Measurements from ENCODE around the gene NRXN2.

The NRXN2 gene

DNA sequence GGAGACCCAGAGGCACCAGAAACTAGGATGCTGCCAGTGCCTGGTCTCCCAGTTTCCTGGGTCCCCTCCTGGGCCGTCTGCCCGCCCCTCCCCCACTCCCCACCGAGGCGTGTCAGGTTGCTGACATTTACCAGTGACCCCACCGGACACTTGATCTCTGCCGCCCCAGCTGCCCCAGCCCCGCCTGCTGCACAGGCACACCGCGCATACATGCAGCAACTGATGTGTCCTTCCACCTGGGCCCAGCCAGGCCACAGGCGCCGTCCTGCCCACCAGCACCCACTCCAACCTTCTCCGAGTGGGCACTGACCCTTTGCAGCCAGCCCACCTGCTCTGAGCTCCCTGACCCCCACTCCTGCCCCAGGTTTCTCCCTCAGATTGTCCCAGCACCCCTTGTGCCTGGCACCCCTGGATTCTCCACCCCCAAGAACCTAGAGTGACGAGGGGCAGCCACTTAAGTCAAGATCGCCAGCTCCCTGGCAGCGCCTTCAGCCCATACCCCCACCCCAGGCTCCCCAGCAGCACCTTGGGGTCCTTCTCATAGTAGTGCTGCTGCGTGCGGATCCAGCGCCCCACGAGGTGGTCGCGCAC, 36.2 kb upstream of the NRXN2 start:
- DNase-seq (ENCODE audit: low read depth in 2 of 2): no peak

- DNase-seq (ENCODE audit: low read depth in 2 of 2): no peak
Observed at GRCh38 chr11:64758330-64759079, 35.5 kb upstream of the NRXN2 start.

DNA sequence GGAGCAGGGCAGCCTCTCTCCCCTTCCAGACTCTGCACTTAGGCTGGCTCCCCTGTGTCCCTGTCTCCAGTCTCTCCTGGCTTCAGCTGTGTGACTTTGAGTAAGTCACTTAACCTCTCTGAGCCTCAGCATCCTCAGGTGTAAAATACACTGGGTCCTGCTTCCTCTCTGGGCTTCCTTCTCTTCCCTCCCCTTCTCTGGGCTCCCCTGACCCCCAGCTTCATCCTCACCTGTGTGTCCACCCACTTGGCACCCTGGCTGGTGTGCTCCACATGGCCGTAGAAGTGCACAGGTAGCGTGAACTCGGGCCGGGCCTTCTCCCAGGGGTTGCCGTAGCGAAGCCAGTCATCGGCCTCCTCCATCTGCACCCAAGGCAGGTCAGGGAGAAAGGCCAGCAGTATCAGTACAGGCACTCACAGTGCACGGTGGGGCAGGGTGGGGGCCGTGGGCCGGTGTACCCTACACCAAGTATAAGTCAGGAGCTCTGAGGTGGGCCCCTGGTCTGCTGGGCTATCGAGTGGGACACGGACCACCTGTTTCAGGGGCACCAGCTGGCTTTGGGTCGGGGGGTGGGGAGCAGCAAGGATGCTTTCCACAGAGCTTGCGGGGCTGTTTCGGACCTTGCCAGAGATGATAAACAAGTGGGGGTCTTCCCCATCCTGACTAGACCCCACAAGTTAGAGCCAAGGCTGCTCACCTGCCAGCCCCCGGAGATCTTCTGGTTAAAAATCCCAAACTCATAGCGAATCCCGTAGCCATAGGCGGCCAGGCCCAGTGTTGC, 34.7 kb upstream of the NRXN2 start:
- no peak for DNase-seq (ENCODE audit: low read depth in 2 of 2)

DNA sequence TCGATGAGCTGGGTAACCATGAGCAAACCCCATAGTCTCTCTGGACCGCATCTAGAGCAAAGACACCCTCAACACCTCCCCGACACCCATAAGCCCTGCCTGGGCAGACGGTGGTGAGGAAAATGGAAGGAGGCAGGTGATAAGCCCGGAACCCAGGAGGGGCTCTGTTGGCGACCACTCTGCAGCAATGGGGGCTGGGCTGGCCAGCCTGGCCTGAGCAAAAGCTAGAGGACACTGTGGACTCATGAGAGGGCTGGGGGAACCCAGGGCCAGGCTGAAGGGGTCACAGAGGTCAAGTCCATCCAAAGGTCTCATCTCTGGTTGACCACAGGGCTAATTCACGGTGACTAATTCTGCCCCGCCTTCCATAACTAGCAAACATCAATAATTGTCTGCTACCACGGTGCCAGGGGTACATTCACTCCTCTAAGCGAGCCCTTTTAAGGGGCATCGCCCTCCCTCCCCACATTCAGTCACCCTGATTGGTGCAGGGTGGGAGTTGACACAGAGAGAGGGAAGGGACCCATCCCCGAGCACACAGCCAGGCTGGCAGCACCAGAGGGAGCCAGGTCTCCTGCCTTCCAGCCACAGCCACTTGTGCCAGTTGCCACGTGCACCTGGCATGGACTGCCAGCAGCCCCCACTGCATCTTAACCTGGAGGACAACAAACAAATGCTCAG, 32.8 kb upstream of the NRXN2 start:
- DNase-seq (ENCODE audit: low read depth in 2 of 2): no peak

GRCh38 chr11:64754919-64755662, 32.1 kb upstream of the NRXN2 start:
- DNase-seq (ENCODE audit: low read depth in 2 of 2): no peak

GRCh38 chr11:64754124-64754918, 31.3 kb upstream of the NRXN2 start:
- no peak for DNase-seq (ENCODE audit: low read depth in 2 of 2)

DNA sequence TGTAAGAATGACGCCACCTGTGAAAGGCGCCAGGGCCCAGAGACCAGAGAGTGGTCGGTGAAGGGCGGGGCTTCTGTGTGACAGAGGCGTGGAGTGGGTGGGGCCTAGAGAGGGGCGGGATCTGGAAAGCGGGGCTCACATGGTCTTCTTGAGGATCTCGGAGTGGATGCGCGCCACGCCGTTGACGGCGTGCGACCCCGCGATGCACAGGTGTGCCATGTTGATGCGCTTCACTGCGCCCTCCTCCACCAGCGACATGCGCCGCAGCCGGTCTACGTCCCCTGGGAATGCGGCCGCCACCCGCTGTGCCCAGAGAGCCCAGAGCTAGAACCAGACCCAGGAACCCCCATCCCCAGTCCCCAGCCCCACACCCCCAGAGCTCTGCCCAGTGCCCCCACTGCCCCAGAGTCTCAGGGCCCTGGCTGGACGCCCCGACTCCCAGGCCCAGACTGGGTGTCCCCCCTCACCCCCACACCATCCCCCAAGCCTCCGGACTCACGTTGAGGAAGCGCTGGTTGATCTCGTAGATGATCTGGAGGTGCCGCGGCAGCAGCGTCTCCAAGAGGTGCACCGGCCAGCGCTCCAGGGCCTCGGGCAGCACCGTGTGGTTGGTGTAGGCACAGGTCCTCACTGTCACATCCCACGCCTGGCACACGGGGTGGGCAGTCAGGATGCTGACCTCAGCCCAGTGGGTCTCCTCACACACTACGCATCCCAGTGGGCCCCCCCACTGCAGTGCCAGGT, 30.6 kb upstream of the NRXN2 start:
- no peak for DNase-seq (ENCODE audit: low read depth in 2 of 2)

- no peak for DNase-seq (ENCODE audit: low read depth in 2 of 2)
Observed at GRCh38 chr11:64753019-64753379, 30.0 kb upstream of the NRXN2 start.

DNA sequence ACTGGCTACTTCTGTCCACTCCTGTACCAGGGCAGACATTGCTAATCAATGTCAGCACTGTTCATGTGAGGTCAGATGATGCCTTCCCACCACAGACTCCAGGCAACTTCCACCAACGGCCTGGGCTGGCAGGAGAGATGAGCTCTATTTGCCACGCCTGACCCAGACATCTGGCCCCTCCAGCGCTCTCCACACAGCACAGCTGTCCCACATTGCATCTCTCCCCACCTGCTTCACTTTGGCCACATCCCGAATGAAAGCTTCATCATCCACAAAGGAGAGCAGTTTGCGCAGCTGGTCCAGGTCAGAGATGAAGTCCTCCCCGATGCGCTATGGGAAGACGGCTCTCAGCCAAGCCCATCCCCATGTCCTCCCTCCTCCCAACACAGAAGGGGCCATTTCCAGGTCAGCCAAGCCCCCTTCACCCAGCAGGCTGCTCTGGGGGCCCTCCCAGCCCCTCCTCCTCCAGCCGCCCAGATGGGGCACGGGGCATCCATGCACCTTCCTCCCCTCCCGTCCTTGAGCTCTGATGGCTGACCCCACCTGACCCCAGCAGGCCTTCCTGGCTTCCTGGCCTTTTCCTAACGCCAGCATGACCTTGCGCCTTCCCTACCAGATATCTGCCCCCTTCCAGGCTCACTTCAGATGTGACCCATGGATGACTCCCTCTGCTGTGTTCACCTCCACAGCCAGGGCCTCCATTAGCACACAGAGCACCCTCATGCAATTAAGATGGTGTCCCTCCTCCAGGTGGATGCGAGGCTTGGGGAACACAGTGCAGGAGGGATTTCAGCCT, 29.4 kb upstream of the NRXN2 start:
- no peak for DNase-seq (ENCODE audit: low read depth in 2 of 2)

DNA sequence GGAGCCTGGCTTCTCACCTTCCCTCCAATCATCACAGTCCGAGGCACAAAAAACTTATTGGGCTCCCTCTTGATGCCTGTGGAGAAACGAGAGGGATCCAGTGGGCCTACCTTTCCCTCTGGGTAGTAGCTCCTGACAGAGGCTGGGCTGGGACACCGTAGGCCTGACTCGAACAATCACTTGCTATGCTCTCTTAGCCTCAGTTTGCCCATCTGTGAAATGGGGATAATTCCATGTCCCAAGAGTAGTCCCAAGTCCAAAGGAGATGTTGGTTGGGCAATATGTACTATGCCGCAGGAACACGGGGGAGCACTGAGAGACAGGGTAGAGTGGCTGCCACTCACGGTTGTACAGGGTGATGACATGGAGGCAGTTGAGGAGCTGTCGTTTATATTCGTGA, 28.6 kb upstream of the NRXN2 start:
- no peak for DNase-seq (ENCODE audit: low read depth in 2 of 2)

DNA sequence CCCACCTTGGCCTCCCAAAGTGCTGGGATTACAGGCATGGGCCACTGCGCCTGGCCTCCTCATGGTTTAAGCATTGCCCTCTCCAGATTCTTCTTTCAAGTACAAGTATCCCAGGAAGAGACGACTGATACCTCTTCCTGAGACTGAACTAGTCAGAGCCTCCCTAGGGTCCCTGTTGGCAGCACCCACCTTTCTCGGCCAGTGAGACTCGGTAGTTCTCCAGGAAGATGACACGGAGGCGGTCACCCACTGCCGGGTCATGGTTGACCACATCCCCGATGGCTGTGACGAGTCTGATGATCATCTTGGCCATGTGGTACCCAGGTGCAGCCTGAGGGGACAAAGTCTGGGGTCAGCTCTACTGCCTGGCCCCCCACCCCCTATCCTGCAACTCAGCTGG, 28.1 kb upstream of the NRXN2 start:
- no peak for DNase-seq (ENCODE audit: low read depth in 2 of 2)

- no peak for DNase-seq (ENCODE audit: low read depth in 2 of 2)
Observed at GRCh38 chr11:64750361-64751054, 27.5 kb upstream of the NRXN2 start.

DNA sequence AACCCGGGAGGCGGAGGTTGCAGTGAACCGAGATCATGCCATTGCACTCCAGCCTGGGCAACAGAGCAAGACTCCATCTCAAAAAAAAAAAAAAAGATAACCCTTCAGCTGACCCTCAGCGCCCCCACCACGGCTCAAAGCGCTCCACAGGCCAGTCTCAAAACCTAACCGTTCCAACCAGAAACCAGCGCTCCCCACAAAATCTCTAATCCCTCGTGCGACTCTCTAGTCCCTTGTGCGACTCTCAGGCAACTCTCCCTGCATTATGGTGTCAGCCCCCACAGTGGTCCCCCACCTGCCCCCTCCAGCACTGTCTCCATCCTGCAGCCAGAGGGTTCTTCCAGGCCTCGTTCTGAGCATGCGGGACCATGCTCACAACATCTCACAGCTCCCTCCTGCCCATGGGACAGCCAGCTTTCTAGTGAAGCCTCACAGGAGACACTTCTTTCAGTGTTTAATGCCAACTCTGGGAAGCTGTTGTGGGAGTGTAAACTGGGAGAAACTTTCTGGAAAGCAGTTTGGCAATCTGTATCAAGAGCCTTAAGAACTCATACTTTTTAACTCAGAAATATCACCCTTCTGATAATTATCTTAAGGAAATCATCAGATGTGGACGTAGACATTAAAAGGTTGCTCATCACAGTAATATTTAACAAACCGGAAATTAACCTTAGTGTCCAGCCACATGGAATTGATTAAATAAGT, 25.1 kb upstream of the NRXN2 start:
- DNase-seq (ENCODE audit: low read depth in 2 of 2): no peak

- DNase-seq (ENCODE audit: low read depth in 2 of 2): no peak
Observed at GRCh38 chr11:64746486-64746885, 23.5 kb upstream of the NRXN2 start.

DNA sequence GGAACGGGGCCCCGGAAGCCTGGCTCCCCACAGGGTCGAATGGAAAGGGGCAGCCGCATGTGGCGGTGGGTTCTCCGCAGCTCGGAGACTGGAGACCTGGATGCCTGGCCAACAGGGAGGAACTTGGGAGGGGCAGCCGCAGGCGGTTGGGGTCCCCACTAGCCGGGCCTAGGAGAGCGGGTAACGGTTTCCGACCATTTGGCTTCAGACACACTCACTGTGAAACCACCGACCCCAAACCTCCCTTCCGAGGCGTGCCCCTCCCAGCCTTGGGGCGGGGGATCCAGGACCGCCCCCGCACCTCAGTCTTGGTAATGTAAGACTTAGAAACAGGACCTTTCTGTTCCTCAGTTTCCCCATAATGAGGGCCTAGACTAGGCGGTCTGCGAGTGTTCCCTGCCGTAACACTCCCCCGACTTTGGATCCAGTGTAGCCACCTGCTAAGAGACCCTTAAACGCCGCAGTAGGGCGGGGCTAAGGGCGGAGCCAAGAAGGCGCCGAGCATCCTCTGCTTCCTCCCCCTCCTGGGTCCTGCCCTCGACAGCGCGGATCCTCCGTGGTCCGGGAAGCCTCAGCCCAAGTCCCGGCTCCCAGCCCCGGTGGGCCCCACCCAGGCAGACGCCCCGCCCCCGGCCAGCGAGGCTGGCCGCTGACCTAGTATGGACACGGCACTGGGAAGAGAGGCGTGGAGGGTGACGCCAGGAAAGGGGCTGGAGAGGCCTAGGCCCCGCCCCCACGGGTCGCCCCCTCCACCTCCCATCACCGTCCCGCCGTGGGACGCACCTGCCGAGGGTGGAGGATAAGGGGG, 22.7 kb upstream of the NRXN2 start:
- DNase-seq (ENCODE audit: low read depth in 2 of 2): peak; percentile 51 to 52

- no peak for DNase-seq (ENCODE audit: low read depth in 2 of 2)
Observed at GRCh38 chr11:64745189-64745520, 22.2 kb upstream of the NRXN2 start.

GRCh38 chr11:64744544-64745188, 21.7 kb upstream of the NRXN2 start:
- no peak for DNase-seq (ENCODE audit: low read depth in 2 of 2)

Measured in stimulated activated CD8-positive, alpha-beta memory T cell treated with anti-CD3 and anti-CD28 coated beads, Interleukin-2, amount 100 ng/mL, for 48 hours (primary cell).